ENCODE data around the gene TSNAX. TPM values are rescaled to one million over a fixed set of nuclear protein-coding genes. Genes with fewer than 3 reads are reported as not detected.

Gene TSNAX
- total and polyA plus RNA-seq, 9 of the 15 experiments (the other 6 are each of a cell fraction or from before 2014, with no cell fraction given), result 33.8 to 102 (median 61.2) TPM

DNA sequence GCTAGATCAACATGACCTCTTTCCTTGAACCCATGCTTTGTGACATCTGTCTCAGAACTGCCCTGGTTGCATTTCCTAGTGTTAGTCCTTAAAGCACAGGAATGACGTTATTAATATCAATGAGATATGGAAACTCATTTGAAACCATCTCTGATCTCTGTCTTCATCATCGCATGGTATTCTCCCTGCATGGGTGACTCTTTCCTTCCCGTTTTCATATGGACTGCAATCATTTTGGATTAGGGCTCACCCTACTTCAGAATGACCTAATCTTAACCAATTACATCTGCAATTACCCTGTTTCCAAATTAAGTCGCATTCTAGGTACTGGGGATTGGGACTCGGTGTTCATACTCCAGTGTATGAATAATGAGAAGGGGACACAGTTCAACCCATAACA, 56.5 kb downstream of the TSNAX start:
- H3K4me1 ChIP-seq (replicated peaks in 1 of 2; ENCODE audit: control insufficient read depth in 2 of 2, insufficient read depth in 2 of 2, low read length in 2 of 2), result no peaks in the 10 kb centered on the region; a peak in 1 of 5 replicates
- WGBS (ENCODE audit: insufficient coverage, low coverage, missing lambda C conversion rate), result 16% methylated on average over 5 of the region's 5 CpGs
- H3K27me3 ChIP-seq (ENCODE audit: control insufficient read depth in 2 of 2, insufficient read depth in 2 of 2, low read length in 2 of 2), result no peaks in the 10 kb centered on the region
- H3K4me3 ChIP-seq, result no peak overlapping the region
- intact Hi-C loops (cut with micrococcal nuclease) (loop anchor here (1.0 to 5.0 kb wide), 3 partner anchors 103 to 228 kb away; partner anchors contain the start of gene EGLN1), in situ Hi-C loops (cut with MboI) (no loop called here)
- ATAC-seq, result no peak
- H3K36me3 ChIP-seq (ENCODE audit: control insufficient read depth, insufficient read depth, low read length), result no peaks in the 10 kb centered on the region
- no TSS peak for BruUV-seq (replicated peaks)
- no peak overlapping the region for H3K9ac ChIP-seq (ENCODE audit: insufficient read depth in 1 of 2, low read depth in 2 of 2, low read length in 2 of 2)
- no peaks in the 10 kb centered on the region for H3K9me1 ChIP-seq (ENCODE audit: control insufficient read depth, insufficient read depth, low read length)
- POLR2A ChIA-PET, result interaction anchor here (0.9 to 1.2 kb wide), 2 partner anchors 10 to 250 kb away, joined by 3 to 5 read pairs; no protein-coding TSS in a partner anchor
- H3K9me3 ChIP-seq (replicated peaks; ENCODE audit: control insufficient read depth, insufficient read depth, low read depth, low read length), result no peaks in the 10 kb centered on the region
- H3K27ac ChIP-seq (ENCODE audit: extremely low read depth, low read depth, low read length), result no peak overlapping the region
- no peak overlapping the region for H2AFZ ChIP-seq (ENCODE audit: low read depth, low read length)
- no peak overlapping the region; the same call in 1 of the 2 replicates for H3K4me2 ChIP-seq (ENCODE audit: insufficient read depth, low read length)
- no peak for FAIRE-seq
- no peak for DNase-seq (ENCODE audit: extremely low read depth in 1 of 4, low spot score in 3 of 4)
- H4K20me1 ChIP-seq (replicated peaks; ENCODE audit: control insufficient read depth, insufficient read depth, low read length), result no peaks in the 10 kb centered on the region
- no peaks in the 10 kb centered on the region for H3K79me2 ChIP-seq (ENCODE audit: control insufficient read depth, insufficient read depth, low read length)
- CTCF ChIA-PET (ENCODE audit: low intra/inter-chr PET ratio), result interaction anchor here (2.7 kb wide), 1 partner anchor 227 kb away, joined by 18 read pairs; no protein-coding TSS in a partner anchor
- no peak for TF ChIP-seq MTA3 (IDR thresholded peaks at IDR 0.05; ENCODE audit: borderline replicate concordance)
- no peak for TF ChIP-seq ZFPM2 (CRISPR knock-in tag; IDR thresholded peaks at IDR 0.05)
- TF ChIP-seq ZNF239 (CRISPR knock-in tag; IDR thresholded peaks at IDR 0.05), result no peak
- TF ChIP-seq, protein P1, sequence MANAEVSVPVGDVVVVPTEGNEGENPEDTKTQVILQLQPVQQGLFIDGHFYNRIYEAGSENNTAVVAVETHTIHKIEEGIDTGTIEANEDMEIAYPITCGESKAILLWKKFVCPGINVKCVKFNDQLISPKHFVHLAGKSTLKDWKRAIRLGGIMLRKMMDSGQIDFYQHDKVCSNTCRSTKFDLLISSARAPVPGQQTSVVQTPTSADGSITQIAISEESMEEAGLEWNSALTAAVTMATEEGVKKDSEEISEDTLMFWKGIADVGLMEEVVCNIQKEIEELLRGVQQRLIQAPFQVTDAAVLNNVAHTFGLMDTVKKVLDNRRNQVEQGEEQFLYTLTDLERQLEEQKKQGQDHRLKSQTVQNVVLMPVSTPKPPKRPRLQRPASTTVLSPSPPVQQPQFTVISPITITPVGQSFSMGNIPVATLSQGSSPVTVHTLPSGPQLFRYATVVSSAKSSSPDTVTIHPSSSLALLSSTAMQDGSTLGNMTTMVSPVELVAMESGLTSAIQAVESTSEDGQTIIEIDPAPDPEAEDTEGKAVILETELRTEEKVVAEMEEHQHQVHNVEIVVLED (CRISPR knock-in tag; IDR thresholded peaks at IDR 0.05), result no peak
- no peak for TF ChIP-seq HNRNPL (IDR thresholded peaks at IDR 0.05; ENCODE audit: low read depth, low read length)
- TF ChIP-seq, protein P2, sequence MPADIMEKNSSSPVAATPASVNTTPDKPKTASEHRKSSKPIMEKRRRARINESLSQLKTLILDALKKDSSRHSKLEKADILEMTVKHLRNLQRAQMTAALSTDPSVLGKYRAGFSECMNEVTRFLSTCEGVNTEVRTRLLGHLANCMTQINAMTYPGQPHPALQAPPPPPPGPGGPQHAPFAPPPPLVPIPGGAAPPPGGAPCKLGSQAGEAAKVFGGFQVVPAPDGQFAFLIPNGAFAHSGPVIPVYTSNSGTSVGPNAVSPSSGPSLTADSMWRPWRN (IDR thresholded peaks at IDR 0.05; ENCODE audit: low read depth), result no peak
- TF ChIP-seq ETV1 (tag; conservative IDR thresholded peaks at IDR 0.05; ENCODE audit: low read depth), result no peak
- TF ChIP-seq BCOR (IDR thresholded peaks at IDR 0.05), result no peak
- TF ChIP-seq, protein P3, sequence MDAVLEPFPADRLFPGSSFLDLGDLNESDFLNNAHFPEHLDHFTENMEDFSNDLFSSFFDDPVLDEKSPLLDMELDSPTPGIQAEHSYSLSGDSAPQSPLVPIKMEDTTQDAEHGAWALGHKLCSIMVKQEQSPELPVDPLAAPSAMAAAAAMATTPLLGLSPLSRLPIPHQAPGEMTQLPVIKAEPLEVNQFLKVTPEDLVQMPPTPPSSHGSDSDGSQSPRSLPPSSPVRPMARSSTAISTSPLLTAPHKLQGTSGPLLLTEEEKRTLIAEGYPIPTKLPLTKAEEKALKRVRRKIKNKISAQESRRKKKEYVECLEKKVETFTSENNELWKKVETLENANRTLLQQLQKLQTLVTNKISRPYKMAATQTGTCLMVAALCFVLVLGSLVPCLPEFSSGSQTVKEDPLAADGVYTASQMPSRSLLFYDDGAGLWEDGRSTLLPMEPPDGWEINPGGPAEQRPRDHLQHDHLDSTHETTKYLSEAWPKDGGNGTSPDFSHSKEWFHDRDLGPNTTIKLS (IDR thresholded peaks at IDR 0.05; ENCODE audit: borderline replicate concordance, low read depth), result no peak
- no peak for TF ChIP-seq RFX7 (CRISPR knock-in tag; IDR thresholded peaks at IDR 0.05)
- no peak for TF ChIP-seq YY1 (IDR thresholded peaks at IDR 0.05; ENCODE audit: borderline replicate concordance in 1 of 3, control insufficient read depth in 1 of 3, extremely low read depth in 1 of 3, insufficient read depth in 3 of 3, insufficient read length in 1 of 3, insufficient replicate concordance in 2 of 3, low read depth in 1 of 3, low read length in 2 of 3)
- no peak for TF ChIP-seq ZKSCAN8 (CRISPR knock-in tag; IDR thresholded peaks at IDR 0.05)
- TF ChIP-seq ZNF766 (CRISPR knock-in tag; conservative IDR thresholded peaks at IDR 0.05), result no peak
- no peak for TF ChIP-seq MYNN (IDR thresholded peaks at IDR 0.05)
- no peak for TF ChIP-seq MYNN (CRISPR knock-in tag; IDR thresholded peaks at IDR 0.05)
- no peak for TF ChIP-seq NFRKB (IDR thresholded peaks at IDR 0.05; ENCODE audit: low read depth)
- no peak for TF ChIP-seq SLC30A9 (CRISPR knock-in tag; IDR thresholded peaks at IDR 0.05)
- no peak for TF ChIP-seq RBM17 (IDR thresholded peaks at IDR 0.05; ENCODE audit: borderline replicate concordance, low read depth, low read length)
- TF ChIP-seq BRD9 (IDR thresholded peaks at IDR 0.05; ENCODE audit: low read depth, partially characterized antibody), result no peak
